ENCODE data around the gene GDF7.

DNA sequence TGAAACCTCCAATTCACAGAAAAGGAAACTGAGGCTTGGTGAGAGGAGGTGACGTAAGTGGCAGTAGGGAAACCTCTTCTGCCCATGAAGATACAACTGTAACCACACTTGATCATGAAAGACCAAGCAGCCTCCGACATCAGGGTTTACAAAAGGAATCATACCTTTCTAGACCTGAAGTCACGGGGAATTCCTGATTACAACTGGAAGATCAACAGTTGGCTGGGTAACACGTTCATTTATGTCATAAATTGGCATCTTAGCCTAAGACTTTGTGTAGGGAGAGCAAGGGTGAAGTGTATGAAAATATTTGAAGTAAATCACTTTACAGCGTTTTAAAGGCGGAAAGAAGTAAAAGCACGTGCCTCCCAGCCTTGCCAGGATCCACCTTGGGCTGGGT is 17.0 kb upstream of the GDF7 start:
- TF ChIP-seq, protein P1, sequence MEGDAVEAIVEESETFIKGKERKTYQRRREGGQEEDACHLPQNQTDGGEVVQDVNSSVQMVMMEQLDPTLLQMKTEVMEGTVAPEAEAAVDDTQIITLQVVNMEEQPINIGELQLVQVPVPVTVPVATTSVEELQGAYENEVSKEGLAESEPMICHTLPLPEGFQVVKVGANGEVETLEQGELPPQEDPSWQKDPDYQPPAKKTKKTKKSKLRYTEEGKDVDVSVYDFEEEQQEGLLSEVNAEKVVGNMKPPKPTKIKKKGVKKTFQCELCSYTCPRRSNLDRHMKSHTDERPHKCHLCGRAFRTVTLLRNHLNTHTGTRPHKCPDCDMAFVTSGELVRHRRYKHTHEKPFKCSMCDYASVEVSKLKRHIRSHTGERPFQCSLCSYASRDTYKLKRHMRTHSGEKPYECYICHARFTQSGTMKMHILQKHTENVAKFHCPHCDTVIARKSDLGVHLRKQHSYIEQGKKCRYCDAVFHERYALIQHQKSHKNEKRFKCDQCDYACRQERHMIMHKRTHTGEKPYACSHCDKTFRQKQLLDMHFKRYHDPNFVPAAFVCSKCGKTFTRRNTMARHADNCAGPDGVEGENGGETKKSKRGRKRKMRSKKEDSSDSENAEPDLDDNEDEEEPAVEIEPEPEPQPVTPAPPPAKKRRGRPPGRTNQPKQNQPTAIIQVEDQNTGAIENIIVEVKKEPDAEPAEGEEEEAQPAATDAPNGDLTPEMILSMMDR (optimal IDR thresholded peaks at IDR 0.05 in 1 of 3, IDR thresholded peaks at IDR 0.05 in 1 of 3, conservative IDR thresholded peaks at IDR 0.05 in 1 of 3; ENCODE audit: extremely low read depth in 1 of 3, insufficient read depth in 2 of 3, low read length in 3 of 3) = no peak
- TF ChIP-seq EZH2 (IDR thresholded peaks at IDR 0.05; ENCODE audit: low read length) = no peak
